ENCODE measurements around the gene CABP1. TPM values are rescaled to one million over a fixed set of nuclear protein-coding genes. Genes with fewer than 3 reads are reported as not detected.
"Not testable (repeated sequence)": the region's sequence is repeated elsewhere in the genome, so short reads cannot be mapped to it uniquely, and the experiment has no call there.

Gene CABP1
- total and polyA plus RNA-seq, 2 donors = 4.9 to 10.4 TPM

DNA sequence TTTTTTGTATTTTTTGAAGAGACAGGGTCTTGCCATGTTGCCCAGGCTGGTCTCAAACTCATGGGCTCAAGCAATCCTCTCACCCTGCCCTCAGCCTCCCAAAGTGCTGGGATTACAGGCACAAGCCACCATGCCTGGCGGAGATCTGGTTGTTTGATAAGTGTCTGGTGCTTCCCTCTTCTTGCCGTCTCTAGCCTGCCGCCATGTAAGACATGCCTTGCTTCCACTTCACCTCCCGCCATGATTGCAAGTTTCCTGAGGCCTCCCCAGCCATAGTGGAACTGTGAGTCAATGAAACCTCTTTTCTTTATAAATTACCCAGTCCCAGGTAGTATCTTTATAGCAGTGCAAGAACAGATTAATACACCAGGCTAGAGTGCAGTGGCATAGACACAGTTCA is 22.7 kb upstream of the CABP1 start:
- not testable (repeated sequence) for H3K27ac ChIP-seq (ENCODE audit: low read depth); H3K4me3 ChIP-seq (ENCODE audit: low read depth, low read length); H3K36me3 ChIP-seq (ENCODE audit: insufficient read depth); H3K4me1 ChIP-seq (ENCODE audit: insufficient read depth); DNase-seq (ENCODE audit: extremely low spot score)
- 92% methylated on average over 4 of the region's 4 CpGs for WGBS

DNA sequence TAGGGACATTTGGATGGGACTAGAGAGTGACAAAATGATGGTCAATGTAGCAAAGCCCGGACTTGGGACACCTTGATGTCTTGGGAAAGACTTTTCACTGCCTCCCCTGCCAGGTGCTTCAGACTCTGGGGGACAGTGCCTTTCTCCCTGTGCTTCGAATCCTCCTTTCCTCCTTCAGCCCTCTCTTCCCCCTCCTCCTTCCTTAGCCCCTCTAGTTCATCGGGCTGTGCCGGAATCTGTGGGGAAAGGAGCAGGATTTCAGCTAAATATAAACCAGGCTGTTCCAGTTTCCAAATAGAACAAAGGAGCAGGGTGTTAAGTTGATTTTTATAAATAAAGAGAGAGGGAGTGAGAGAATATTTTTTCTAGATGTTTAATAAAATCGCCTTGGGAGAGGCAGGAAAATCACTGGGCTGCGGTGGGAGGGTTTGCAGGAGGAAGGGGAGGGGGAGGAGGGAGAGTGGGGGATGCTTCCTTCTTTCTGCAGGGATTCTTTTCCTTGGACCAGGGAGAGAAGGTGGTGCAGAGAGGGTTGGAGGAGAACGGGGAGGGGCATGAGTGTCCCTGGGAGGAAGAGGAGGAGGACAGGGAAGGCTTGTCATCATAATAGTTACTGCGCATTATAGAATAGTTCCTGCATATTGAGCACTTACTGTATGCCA is 21.3 kb upstream of the CABP1 start:
- Histone ChIP-seq H3K4me3 (ENCODE audit: low read depth, low read length) (no peak overlapping the region), H3K36me3 (ENCODE audit: insufficient read depth) (no peaks in the 10 kb centered on the region), H3K27ac (ENCODE audit: low read depth) (no peak overlapping the region), H3K4me1 (ENCODE audit: insufficient read depth) (no peaks in the 10 kb centered on the region)
- no peak for DNase-seq (ENCODE audit: extremely low spot score)
- 26% methylated on average over 8 of the region's 8 CpGs for WGBS

- no peak for DNase-seq (ENCODE audit: extremely low spot score)
- H3K4me3 ChIP-seq (ENCODE audit: low read depth, low read length) = no peak overlapping the region
- 86% methylated on average over 2 of the region's 2 CpGs for WGBS
- H3K36me3 ChIP-seq (ENCODE audit: insufficient read depth) = no peaks in the 10 kb centered on the region
- H3K4me1 ChIP-seq (ENCODE audit: insufficient read depth) = no peaks in the 10 kb centered on the region
- H3K27ac ChIP-seq (ENCODE audit: low read depth) = no peak overlapping the region
These were observed 19.8 kb upstream of the CABP1 start for GRCh38 chr12:120620624-120621023.

DNA sequence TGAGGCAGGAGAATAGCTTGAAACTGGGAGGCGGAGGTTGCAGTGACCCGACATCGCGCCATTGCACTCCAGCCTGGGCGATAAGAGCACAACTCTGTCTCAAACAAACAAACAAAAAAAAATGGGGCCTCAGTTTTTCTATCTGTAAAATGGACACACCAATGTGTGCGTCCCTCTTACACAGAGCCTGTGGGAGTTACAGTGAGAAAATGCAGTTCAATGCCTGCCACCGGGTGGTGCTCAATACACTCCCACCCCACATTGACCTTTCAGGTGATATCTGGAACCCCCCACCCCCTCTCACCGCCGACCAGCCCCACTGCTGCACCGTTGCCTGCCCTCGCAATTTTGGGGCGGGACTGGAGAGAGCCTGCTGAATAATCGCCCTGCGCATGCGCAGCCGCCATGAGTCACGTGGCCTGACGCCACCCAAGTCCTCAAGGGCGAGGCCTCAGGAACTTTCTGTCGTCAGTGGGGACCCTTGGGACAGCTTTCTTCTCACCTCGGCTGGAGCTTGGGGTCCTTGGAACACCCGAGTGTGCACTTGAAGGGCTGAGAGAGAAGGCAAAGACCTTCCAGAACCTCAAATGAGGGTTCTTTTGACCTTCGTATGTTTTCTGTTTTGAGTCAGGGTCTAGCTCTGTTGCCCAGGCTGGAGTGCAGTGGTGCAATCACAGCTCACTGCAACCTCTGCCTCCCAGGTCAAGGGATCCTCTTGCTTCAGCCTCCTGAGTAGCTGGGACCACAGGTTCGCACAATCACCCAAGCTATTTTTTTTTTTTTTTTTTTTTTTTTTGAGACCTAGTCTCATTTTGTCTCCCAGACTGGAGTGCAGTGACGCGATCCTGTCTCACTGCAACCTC is 14.6 kb upstream of the CABP1 start:
- Histone ChIP-seq H3K4me1 (ENCODE audit: insufficient read depth) (no peaks in the 10 kb centered on the region), H3K27ac (ENCODE audit: low read depth) (no peak overlapping the region), H3K36me3 (ENCODE audit: insufficient read depth) (no peaks in the 10 kb centered on the region), H3K4me3 (ENCODE audit: low read depth, low read length) (no peak overlapping the region)
- 73% methylated on average over 26 of the region's 26 CpGs for WGBS
- no peak for DNase-seq (ENCODE audit: extremely low spot score)

DNA sequence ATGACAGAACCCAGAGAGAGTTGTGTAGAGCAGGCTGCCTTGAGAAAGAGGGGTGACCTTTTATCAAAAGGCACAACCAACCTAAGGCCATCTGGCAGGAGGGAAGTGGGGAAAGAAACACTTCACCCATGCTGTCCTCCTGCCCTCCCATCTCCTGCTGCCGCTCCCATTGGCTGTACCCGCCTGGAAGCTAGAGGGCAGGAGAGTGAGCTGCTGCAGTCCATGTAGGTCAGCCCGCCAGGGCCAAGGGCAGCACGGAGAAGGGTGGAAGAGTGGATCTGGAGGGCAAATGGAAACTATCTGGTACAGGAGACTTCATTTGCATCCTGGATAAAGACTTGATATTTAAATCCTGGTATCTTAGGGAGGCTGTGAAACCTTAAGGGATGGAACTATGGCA is 11.5 kb upstream of the CABP1 start:
- H3K36me3 ChIP-seq (ENCODE audit: insufficient read depth) = no peaks in the 10 kb centered on the region
- no peaks in the 10 kb centered on the region for H3K4me1 ChIP-seq (ENCODE audit: insufficient read depth)
- H3K4me3 ChIP-seq (ENCODE audit: low read depth, low read length) = no peak overlapping the region
- WGBS = 37% methylated on average over 4 of the region's 4 CpGs
- DNase-seq (ENCODE audit: extremely low spot score) = no peak
- H3K27ac ChIP-seq (ENCODE audit: low read depth) = no peak overlapping the region

- Histone ChIP-seq H3K4me3 (ENCODE audit: low read depth, low read length) (no peak overlapping the region), H3K27ac (ENCODE audit: low read depth) (no peak overlapping the region), H3K36me3 (ENCODE audit: insufficient read depth) (no peaks in the 10 kb centered on the region), H3K4me1 (ENCODE audit: insufficient read depth) (no peaks in the 10 kb centered on the region)
- DNase-seq (ENCODE audit: extremely low spot score) = no peak
- 70% methylated on average over 15 of the region's 15 CpGs for WGBS
These were observed 10.1 kb upstream of the CABP1 start for GRCh38 chr12:120630104-120630892.

GRCh38 chr12:120631097-120631496 is 9.3 kb upstream of the CABP1 start:
- H3K4me1 ChIP-seq (ENCODE audit: insufficient read depth) = no peaks in the 10 kb centered on the region
- H3K4me3 ChIP-seq (ENCODE audit: low read depth, low read length) = no peak overlapping the region
- 52% methylated on average over 5 of the region's 5 CpGs for WGBS
- H3K27ac ChIP-seq (ENCODE audit: low read depth) = no peak overlapping the region
- DNase-seq (ENCODE audit: extremely low spot score) = no peak
- no peaks in the 10 kb centered on the region for H3K36me3 ChIP-seq (ENCODE audit: insufficient read depth)

GRCh38 chr12:120640861-120641833 is 721 bp downstream of the CABP1 start:
- Histone ChIP-seq H3K4me3 (ENCODE audit: low read depth, low read length) (peak overlapping the region; percentile 50), H3K27ac (ENCODE audit: low read depth) (no peak overlapping the region), H3K4me1 (ENCODE audit: insufficient read depth) (no peaks in the 10 kb centered on the region), H3K36me3 (ENCODE audit: insufficient read depth) (no peaks in the 10 kb centered on the region)
- no peak for DNase-seq (ENCODE audit: extremely low spot score)
- under 1% methylated on average over 115 of the region's 115 CpGs for WGBS

GRCh38 chr12:120642121-120642520 is 1.7 kb downstream of the CABP1 start:
- WGBS = 78% methylated on average over 9 of the region's 9 CpGs

DNA sequence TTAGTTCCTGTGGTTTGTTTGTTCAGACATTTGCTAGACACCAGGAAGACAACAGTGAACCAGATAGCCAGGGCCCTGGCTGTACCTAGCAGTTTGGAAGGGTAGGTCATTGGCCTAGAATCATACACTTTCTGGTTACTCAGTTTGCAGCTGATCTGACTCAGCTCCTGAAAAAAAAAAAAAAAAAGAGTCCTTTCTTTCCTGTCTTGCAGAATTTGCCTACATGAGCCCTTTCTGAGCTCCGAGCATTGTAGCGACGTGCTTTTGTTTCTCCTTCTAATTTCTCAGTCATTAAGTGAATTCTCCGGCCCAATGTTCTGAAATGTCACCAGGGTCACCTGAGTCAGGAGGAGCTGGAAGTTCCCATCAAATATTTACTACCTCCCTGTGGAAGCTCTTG is 2.4 kb downstream of the CABP1 start:
- Histone ChIP-seq H3K4me1 (ENCODE audit: insufficient read depth) (no peaks in the 10 kb centered on the region), H3K4me3 (ENCODE audit: low read depth, low read length) (no peak overlapping the region), H3K27ac (ENCODE audit: low read depth) (no peak overlapping the region), H3K36me3 (ENCODE audit: insufficient read depth) (no peaks in the 10 kb centered on the region)
- 82% methylated on average over 4 of the region's 4 CpGs for WGBS
- DNase-seq (ENCODE audit: extremely low spot score) = no peak

More at GRCh38 chr12:120642121-120642520, 1.7 kb downstream of the CABP1 start:
- H3K27ac ChIP-seq (ENCODE audit: low read depth) = no peak overlapping the region
- H3K4me1 ChIP-seq (ENCODE audit: insufficient read depth) = no peaks in the 10 kb centered on the region
- no peak for DNase-seq (ENCODE audit: extremely low spot score)
- H3K4me3 ChIP-seq (ENCODE audit: low read depth, low read length) = no peak overlapping the region
- H3K36me3 ChIP-seq (ENCODE audit: insufficient read depth) = no peaks in the 10 kb centered on the region

DNA sequence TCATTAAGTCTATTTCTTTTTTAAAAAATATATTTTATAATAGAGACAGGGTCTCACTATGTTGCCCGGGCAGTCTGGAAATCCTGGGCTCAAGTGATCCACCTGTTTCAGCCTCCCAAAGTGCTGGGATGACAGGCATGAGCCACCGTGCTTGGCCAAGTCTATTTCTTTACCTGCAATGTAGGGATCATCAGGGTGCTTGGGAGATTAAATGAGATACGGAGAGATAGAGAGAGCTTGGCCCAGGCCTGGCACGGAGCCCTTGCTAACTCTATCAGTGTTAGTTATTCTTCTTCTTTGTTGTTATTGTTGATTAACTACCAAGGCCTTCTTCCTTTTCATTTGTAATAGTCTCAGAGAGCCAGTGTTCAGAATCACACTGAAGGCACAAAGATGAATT is 3.1 kb downstream of the CABP1 start:
- DNase-seq (ENCODE audit: extremely low spot score) = no peak
- Histone ChIP-seq H3K36me3 (ENCODE audit: insufficient read depth) (no peaks in the 10 kb centered on the region), H3K4me1 (ENCODE audit: insufficient read depth) (no peaks in the 10 kb centered on the region), H3K4me3 (ENCODE audit: low read depth, low read length) (no peak overlapping the region), H3K27ac (ENCODE audit: low read depth) (no peak overlapping the region)
- 76% methylated on average over 4 of the region's 4 CpGs for WGBS

- DNase-seq (ENCODE audit: extremely low spot score) = no peak
- WGBS = 51% methylated on average over 6 of the region's 6 CpGs
- Histone ChIP-seq H3K4me1 (ENCODE audit: insufficient read depth) (no peaks in the 10 kb centered on the region), H3K36me3 (ENCODE audit: insufficient read depth) (no peaks in the 10 kb centered on the region), H3K4me3 (ENCODE audit: low read depth, low read length) (no peak overlapping the region), H3K27ac (ENCODE audit: low read depth) (no peak overlapping the region)
These were observed 5.6 kb downstream of the CABP1 start for GRCh38 chr12:120646044-120646443.

DNA sequence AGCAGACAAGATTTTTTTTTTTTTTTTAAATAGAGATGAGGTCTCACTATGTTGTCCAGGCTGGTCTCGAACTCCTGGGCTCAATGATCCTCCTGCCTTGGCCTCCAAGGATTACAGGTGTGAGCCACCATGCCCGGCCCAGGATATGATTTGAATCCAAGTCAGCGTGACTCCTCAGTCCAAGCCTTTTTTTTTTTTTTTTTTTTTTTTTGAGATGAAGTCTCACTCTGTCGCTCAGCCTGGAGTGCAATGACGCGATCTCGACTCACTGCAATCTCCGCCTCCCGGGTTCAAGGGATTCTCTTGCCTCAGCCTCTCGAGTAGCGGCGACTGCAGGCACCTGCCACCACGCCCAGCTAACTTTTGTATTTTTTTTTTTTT is 6.9 kb downstream of the CABP1 start:
- Histone ChIP-seq H3K27ac (ENCODE audit: low read depth) (no peak overlapping the region), H3K36me3 (ENCODE audit: insufficient read depth) (no peaks in the 10 kb centered on the region), H3K4me1 (ENCODE audit: insufficient read depth) (no peaks in the 10 kb centered on the region), H3K4me3 (ENCODE audit: low read depth, low read length) (no peak overlapping the region)
- 87% methylated on average over 13 of the region's 13 CpGs for WGBS
- DNase-seq (ENCODE audit: extremely low spot score) = no peak

Measured in urinary bladder (tissue), 4 donors.